MCF 10A (cell line): ENCODE data around the gene ZNF692. TPM values are rescaled to one million over a fixed set of nuclear protein-coding genes. Genes with fewer than 3 reads are reported as not detected.
A peak's percentile ranks its signal among the peaks of the same experiment; 100 is the strongest.

Experiments
- BruUV-seq: library from RNA; stranded (reverse); fragments of 400-500 nt; replicated peaks from 2 replicates; lab custom pipeline; 2021; lab: Mats Ljungman, UMichigan
- CTCF ChIA-PET: fragments of 300-600 bp; sonication (Branson Sonifier 250); formaldehyde crosslinking; extraction: SDS; loops from one replicate; lab custom pipeline; 2021; ENCODE audit warnings: antibody characterized with exemption, inconsistent platforms; lab: Yijun Ruan, JAX
- POLR2A ChIA-PET: fragments of 300-600, 350-650 bp; sonication (Branson Sonifier 250); formaldehyde crosslinking; extraction: SDS; loops from one replicate; lab custom pipeline; 2020; ENCODE audit warnings: antibody characterized with exemption, inconsistent platforms; lab: Yijun Ruan, JAX
- DNase-seq: peaks from one replicate; pipeline ENCODE4 v3.0.0-alpha.2; 2018; ENCODE audit not compliant: unreplicated experiment
- H3K27ac Mint-ChIP-seq: one replicate; pipeline ENCODE4 v1.8.0; 2022; ENCODE audit warnings: mild to moderate bottlenecking, low read depth, mixed read lengths; ENCODE audit not compliant: unreplicated experiment
- H3K27me3 Mint-ChIP-seq: one replicate; pipeline ENCODE4 v1.8.0; 2022; ENCODE audit warnings: mixed read lengths; ENCODE audit not compliant: insufficient read depth, unreplicated experiment
- H3K36me3 Mint-ChIP-seq: one replicate; pipeline ENCODE4 v1.8.0; 2022; ENCODE audit warnings: mild to moderate bottlenecking, moderate library complexity, mixed read lengths; ENCODE audit not compliant: insufficient read depth, unreplicated experiment
- H3K4me1 Mint-ChIP-seq: one replicate; pipeline ENCODE4 v1.8.0; 2022; ENCODE audit warnings: mixed read lengths; ENCODE audit not compliant: insufficient read depth, unreplicated experiment
- H3K4me3 Mint-ChIP-seq: one replicate; pipeline ENCODE4 v1.8.0; 2022; ENCODE audit warnings: mild to moderate bottlenecking, moderate library complexity, mixed read lengths; ENCODE audit not compliant: unreplicated experiment
- H3K9me3 Mint-ChIP-seq: one replicate; pipeline ENCODE4 v1.8.0; 2022; ENCODE audit warnings: mixed read lengths; ENCODE audit not compliant: unreplicated experiment
- intact Hi-C: fragments of 100-400 bp; cut with micrococcal nuclease; formaldehyde crosslinking; loops from 2 replicates; pipeline ENCODE4 v1.14.1; 2022
- total RNA-seq: library from RNA; stranded (reverse); gene quantifications from 2 replicates; pipeline ENCODE4 v1.2.3, GENCODE V29; 2022
- TF ChIP-seq, protein P1 (sequence below): fragments of 200-600 bp; IDR thresholded peaks from one replicate; pipeline ENCODE4 v1.8.0; 2022; ENCODE audit warnings: antibody characterized with exemption, mild to moderate bottlenecking; ENCODE audit not compliant: unreplicated experiment

Gene ZNF692
- total RNA-seq, 1 experiment from 2014 or later, result 103 TPM

GRCh38 chr1:248881261-248881660 lies 22.4 kb upstream of the ZNF692 start:
- BruUV-seq, result no TSS peak
- Mint-ChIP-seq H3K27ac (no peak overlapping the region), H3K4me1 (peaks cover 4% of the 10 kb centered on the region), H3K9me3 (no peaks in the 10 kb centered on the region), H3K27me3 (peaks cover 24% of the 10 kb centered on the region), H3K36me3 (no peaks in the 10 kb centered on the region), H3K4me3 (no peak overlapping the region)
- no peak for DNase-seq
- POLR2A ChIA-PET, result interaction anchor here (0.6 to 3.4 kb wide), 4 partner anchors 22 to 54 kb away, joined by 3 to 13 read pairs (median 6); partner anchors contain the start of genes ZNF672 and ZNF692
- TF ChIP-seq, protein P1, sequence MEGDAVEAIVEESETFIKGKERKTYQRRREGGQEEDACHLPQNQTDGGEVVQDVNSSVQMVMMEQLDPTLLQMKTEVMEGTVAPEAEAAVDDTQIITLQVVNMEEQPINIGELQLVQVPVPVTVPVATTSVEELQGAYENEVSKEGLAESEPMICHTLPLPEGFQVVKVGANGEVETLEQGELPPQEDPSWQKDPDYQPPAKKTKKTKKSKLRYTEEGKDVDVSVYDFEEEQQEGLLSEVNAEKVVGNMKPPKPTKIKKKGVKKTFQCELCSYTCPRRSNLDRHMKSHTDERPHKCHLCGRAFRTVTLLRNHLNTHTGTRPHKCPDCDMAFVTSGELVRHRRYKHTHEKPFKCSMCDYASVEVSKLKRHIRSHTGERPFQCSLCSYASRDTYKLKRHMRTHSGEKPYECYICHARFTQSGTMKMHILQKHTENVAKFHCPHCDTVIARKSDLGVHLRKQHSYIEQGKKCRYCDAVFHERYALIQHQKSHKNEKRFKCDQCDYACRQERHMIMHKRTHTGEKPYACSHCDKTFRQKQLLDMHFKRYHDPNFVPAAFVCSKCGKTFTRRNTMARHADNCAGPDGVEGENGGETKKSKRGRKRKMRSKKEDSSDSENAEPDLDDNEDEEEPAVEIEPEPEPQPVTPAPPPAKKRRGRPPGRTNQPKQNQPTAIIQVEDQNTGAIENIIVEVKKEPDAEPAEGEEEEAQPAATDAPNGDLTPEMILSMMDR, result no peak
- CTCF ChIA-PET, result interaction anchor here (0.8 to 3.9 kb wide), 5 partner anchors 8 to 28 kb away, joined by 3 to 12 read pairs (median 3); no protein-coding TSS in a partner anchor
- intact Hi-C loops, result no loop called here

DNA sequence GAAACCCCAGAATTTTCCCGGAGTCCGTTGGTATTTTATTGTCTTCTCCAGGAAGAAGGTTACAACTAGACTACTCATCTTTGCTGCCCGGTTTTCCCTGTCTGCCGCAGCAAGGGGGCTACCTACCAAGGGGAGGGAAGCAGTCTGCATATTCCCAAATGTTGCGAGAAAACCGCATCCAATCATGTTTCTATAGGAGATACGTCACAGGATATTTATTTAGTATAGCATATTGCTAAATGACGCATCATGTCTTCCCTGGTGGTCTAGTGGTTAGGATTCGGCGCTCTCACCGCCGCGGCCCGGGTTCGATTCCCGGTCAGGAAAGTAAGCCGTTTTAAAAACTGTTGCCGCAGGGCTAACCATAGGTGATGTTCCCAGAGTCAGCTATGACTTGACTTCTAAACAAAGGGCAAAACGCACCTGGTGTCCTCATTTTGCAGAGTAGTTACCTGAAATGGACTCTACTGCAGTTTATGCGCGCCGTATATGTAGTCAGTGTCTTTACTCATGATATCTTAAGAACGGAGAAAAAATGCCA lies 15.2 kb upstream of the ZNF692 start:
- POLR2A ChIA-PET, result interaction anchor here (0.6 to 4.7 kb wide), 21 partner anchors 9 to 62 kb away, joined by 3 to 140 read pairs (median 7); partner anchors contain the start of genes PGBD2, SH3BP5L, ZNF672 and ZNF692
- Mint-ChIP-seq H3K9me3 (no peaks in the 10 kb centered on the region), H3K4me1 (peaks cover 19% of the 10 kb centered on the region), H3K27me3 (peaks cover 18% of the 10 kb centered on the region), H3K27ac (peak overlapping the region; percentile 97), H3K36me3 (peaks cover 23% of the 10 kb centered on the region), H3K4me3 (peak overlapping the region; percentile 94)
- TF ChIP-seq, protein P1, result no peak
- no TSS peak for BruUV-seq
- peak; percentile 97 for DNase-seq
- intact Hi-C loops, result loop anchor here (1.0 kb wide), 4 partner anchors 16 to 48 kb away; partner anchors contain the start of genes PGBD2 and ZNF672
- CTCF ChIA-PET, result interaction anchor here (0.7 to 3.3 kb wide), 11 partner anchors 8 to 49 kb away, joined by 3 to 21 read pairs (median 6); partner anchors contain the start of gene ZNF692

GRCh38 chr1:248873409-248873992 lies 14.6 kb upstream of the ZNF692 start:
- BruUV-seq, result no TSS peak
- H3K36me3 Mint-ChIP-seq, result peaks cover 23% of the 10 kb centered on the region
- H3K27ac Mint-ChIP-seq, result peak overlapping the region; percentile 97
- DNase-seq, result peak; percentile 100
- ChIA-PET CTCF (interaction anchor here (0.6 to 3.3 kb wide), 13 partner anchors 9 to 1258 kb away, joined by 3 to 21 read pairs (median 6); partner anchors contain the start of gene ZNF692), POLR2A (interaction anchor here (0.7 to 4.7 kb wide), 22 partner anchors 9 to 169 kb away, joined by 3 to 140 read pairs (median 6); partner anchors contain the start of genes PGBD2, SH3BP5L, ZNF672 and ZNF692)
- H3K4me3 Mint-ChIP-seq, result peak overlapping the region; percentile 94
- intact Hi-C loops, result no loop called here
- H3K27me3 Mint-ChIP-seq, result peaks cover 12% of the 10 kb centered on the region
- H3K4me1 Mint-ChIP-seq, result peaks cover 19% of the 10 kb centered on the region
- TF ChIP-seq, protein P1, result no peak
- no peaks in the 10 kb centered on the region for H3K9me3 Mint-ChIP-seq
